HG03159 (cell line): Measurements from ENCODE around the gene NDUFA13.

Experiments
- ATAC-seq: cut with Tn5 transposase; IDR thresholded peaks from one replicate; pipeline ENCODE4 v1.9.1; 2021; ENCODE audit warnings: mild to moderate bottlenecking, moderate library complexity; ENCODE audit not compliant: unreplicated experiment

NDUFA13 gene

DNA sequence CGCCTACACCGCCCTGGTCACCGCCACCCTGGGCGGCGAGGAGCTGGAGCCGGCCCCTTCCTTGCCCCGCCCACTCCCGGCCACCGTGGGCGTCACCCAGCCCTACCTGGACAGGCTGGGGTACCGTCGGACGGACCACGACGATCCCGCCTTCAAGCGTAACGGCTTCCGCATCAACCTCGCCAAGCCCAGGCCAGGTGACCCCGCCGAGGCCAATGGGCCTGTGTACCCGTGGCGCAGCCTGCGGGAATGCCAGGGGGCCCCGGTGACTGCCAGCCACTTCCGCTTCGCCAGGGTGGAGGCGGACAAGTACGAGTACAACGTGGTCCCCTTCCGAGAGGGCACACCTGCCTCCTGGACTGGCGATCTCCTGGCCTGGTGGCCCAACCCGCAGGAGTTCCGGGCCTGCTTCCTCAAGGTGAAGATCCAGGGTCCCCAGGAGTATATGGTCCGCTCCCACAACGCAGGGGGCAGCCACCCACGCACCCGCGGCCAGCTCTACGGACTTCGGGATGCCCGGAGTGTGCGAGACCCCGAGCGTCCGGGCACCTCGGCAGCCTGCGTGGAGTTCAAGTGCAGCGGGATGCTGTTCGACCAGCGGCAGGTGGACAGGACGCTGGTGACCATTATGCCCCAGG lies 29.0 kb downstream of the NDUFA13 start:
- ATAC-seq: no peak

DNA sequence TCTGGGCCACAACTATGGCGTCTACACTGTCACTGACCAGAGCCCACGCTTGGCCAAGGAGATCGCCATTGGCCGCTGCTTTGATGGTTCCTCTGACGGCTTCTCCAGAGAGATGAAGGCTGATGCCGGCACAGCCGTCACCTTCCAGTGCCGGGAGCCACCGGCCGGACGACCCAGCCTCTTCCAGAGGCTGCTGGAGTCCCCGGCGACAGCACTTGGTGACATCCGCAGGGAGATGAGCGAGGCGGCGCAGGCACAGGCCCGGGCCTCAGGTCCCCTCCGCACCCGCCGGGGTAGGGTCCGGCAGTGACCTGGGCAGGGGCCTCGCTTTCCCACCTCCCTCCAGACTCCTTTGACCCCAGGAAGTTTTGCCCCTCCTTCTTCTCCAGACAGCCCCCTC lies 29.7 kb downstream of the NDUFA13 start:
- no peak for ATAC-seq

- ATAC-seq: no peak
Measured at GRCh38 chr19:19546751-19547162, 30.7 kb downstream of the NDUFA13 start.

- ATAC-seq: no peak
Measured at GRCh38 chr19:19547674-19548336, 31.8 kb downstream of the NDUFA13 start.

DNA sequence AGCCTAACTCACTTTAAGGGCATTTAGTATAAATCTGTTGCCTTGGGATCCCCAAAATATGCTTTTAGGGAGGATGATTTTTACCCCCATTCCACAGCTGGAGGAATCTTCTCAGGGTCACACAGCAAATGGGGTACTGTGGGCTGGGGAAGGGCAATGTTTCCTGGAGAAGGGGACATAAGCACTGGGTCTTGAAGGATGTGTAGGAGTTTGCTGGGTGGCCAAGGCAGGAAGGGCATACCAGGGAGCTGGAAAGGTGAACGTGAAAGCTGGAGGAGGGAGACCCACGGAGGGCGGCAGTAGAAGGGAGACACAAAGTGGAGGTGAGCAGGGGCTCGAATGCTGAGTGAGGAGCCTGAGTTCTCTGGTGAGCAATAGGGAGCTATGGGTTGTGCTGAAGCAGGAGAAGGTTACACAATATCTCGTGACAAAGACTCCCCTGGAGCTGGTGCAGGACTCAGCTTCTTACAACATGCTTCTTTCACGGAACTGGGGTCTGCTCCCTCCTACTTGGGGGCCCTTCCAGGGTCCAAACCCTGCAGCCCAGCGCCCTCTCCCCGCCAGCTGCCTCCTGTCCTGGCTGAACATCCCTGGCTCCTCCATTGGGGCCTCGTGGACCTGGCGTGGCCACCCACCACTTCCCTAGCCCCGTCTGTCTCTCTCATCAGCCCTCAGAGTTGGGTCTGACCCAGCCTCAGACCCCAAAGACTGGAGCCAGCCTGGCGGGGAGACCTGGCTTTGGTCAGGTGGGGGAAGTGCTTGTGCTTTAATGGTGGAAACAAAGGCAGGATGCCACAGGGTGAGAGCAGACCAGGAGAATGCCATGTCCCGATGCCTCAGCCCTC lies 33.1 kb downstream of the NDUFA13 start:
- ATAC-seq: no peak

DNA sequence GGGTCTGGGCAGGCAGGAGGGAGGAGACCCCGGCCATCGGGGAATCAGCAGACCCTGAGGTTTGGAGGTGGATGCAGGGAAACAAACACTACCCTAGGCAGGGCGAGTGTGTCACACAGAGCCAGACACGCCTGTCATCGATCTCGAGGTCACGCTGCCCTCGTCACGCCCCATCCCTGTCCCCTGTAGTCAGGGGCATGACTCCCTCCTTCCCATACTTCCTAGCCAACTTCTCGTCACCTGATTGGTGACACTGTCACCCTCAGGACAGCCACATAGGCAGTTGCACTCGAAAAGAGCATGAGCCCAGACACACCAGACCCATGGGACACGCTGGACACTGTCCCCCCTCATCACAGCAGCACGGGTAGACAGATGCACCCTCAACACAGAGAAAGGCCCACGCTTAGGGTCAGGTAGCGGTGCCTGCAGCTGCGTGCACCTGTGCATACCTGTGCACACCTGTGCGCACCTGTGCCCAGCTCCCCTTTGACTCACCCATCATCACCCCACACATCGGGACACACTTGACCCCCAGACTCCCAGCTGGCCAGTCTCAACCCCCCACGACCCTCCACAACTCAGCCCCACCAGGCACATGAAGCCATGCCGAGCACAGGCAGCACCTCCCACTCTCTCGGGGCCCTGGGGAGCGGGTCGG lies 33.9 kb downstream of the NDUFA13 start:
- ATAC-seq: no peak

- no peak for ATAC-seq
Measured at GRCh38 chr19:19550485-19550929, 34.5 kb downstream of the NDUFA13 start.

- no peak for ATAC-seq
Measured at GRCh38 chr19:19550972-19551852, 35.2 kb downstream of the NDUFA13 start.

GRCh38 chr19:19551853-19552192 lies 35.8 kb downstream of the NDUFA13 start:
- no peak for ATAC-seq

DNA sequence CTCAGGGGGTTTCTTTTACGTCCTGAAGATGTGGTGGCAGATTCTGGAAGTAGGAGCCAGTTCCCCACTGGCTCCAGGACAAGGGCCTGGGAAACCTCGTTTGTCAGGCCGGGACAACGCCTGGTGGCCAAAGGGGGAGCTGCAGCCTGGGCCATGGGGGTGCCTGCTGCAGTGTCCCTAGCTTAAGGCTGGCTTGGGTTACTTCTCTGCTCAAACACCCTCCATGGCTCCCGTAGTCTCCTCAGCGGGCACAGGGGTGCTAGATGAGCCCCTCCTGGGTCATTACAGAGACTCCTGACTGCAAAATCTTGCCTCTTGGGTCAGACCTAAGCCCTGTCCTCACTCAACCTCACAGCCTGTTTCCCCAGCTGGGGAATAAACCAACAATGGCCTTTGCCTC lies 36.8 kb downstream of the NDUFA13 start:
- no peak for ATAC-seq

- ATAC-seq: no peak
Measured at GRCh38 chr19:19553670-19554069, 37.6 kb downstream of the NDUFA13 start.

GRCh38 chr19:19554074-19555023 lies 38.3 kb downstream of the NDUFA13 start:
- ATAC-seq: no peak

DNA sequence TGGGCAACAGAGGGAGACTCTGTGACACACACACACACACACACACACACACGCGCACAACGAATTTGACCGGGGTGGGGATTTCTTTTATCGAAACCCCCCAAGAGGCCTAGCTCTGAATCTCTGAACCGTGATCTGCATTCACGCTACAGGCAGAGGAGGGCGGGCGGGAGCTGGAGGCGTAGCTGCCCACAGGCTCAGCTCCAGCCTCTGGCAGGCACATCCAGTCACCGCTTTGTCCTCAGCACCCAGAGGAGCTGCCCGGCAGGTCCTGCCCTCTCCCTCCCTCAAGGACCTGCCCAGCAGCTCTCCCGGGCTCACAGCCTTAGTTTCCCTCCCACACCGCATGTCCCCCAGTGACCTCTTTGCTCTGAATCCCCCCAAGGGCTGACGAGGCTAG lies 42.0 kb downstream of the NDUFA13 start:
- ATAC-seq: no peak

GRCh38 chr19:19558636-19559035 lies 42.6 kb downstream of the NDUFA13 start:
- no peak for ATAC-seq

- no peak for ATAC-seq
Measured at GRCh38 chr19:19559931-19560330, 43.9 kb downstream of the NDUFA13 start.

DNA sequence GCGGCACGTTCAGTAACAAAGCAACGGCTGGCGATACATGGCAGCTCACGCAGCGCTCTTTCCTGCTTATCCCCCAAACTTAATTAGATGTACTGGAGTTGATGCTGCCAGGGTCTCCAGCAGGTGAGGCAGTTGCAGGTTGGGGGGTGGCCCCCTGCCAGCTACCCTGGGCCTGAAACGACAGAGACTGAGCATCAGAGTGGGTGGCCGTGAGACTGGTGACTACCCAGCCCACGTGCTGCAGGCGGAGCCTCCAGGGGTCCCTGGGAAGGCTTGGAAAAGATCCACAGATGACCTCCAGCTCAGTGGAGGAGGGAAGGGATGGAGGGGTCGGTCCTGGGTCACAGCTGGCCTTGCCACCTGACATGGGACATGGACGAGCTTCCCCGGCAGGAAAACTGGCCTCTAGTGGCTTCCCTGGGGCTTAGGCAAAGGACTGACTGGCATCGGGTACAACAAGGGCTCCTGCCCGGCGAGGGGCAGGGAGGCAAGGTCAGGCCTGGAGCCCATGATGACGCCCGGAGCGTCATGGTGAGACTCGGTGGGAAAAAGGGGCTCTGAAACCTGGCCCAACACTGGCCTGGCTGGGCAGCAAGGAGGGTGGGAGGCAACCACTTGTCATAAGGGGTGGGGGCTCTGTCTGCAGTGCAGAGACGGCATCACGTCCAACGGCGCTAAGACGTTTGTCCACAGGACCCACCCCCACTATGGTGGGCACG lies 46.1 kb downstream of the NDUFA13 start:
- no peak for ATAC-seq

DNA sequence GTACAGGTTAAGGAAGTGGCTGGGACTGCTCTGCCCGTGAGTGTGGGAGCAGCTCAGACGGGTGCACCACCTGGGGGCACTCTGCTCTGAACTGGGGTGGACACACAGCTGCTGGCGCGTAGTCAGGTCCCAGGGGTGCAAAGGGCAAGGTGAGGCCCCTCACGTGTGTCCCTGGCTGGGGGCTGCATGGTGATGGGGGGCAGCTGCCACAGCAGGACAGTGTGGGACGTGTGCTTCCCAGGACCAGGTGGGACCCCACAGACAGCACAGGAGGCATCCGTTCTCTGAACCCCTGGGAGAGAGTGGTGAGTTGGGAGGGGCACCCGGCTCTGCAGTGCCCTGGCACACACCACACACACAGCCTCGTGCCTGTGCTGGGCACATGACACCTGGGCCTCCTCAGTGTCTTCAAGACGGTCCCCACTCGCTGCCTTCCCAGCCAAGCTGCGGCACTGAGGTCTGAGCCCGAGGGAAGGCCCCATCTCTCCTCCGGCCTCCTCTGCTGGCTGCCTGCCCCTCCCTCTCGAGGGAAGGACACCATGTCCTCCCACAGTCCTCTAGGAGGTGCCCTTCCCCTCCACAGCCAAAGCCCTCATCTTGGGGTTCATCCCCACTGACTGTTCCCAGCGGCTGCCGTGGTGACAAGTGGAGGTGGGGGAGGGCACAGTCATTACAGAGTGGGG lies 46.8 kb downstream of the NDUFA13 start:
- ATAC-seq: no peak

GRCh38 chr19:19563348-19563848 lies 47.4 kb downstream of the NDUFA13 start:
- no peak for ATAC-seq
